ENCODE data around the gene DAB2IP. TPM values are rescaled to one million over a fixed set of nuclear protein-coding genes. Genes with fewer than 3 reads are reported as not detected.

The DAB2IP gene
- total RNA-seq, 1 donor from 2014 or later = 24.3 TPM

DNA sequence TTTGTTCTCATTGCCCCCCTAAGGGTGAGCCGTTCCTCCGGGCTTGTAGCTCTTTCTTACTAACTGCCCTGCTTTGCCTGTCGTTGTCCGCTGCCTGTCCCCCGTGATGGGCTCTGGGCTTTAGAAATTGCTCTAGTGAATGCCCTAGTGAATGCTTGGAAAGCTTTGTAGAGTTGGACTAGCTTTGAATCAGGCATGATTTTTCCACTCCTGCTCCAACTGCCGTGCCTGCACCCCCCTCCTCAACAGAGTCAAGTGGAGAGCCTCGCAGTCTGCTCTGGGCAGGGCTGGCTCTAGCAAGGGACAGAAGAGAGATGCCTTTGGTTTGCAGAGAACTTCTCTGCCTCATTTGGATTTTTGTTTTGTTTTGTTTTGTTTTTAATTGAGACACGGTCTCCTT, 46.8 kb upstream of the DAB2IP start:
- no peak overlapping the region for H3K4me2 ChIP-seq
- DNase-seq (ENCODE audit: low spot score) = no peak
- H3K4me1 ChIP-seq = peaks cover 13% of the 10 kb centered on the region
- H3K79me2 ChIP-seq (ENCODE audit: low read depth) = peaks cover 19% of the 10 kb centered on the region
- H4K20me1 ChIP-seq (ENCODE audit: low read depth) = peaks cover 81% of the 10 kb centered on the region
- Mint-ChIP-seq H3K27me3 (ENCODE audit: insufficient read depth, low read depth) (peaks cover 24% of the 10 kb centered on the region), H3K27ac (no peak overlapping the region), H3K36me3 (no peaks in the 10 kb centered on the region), H3K4me1 (peaks cover 41% of the 10 kb centered on the region), H3K9me3 (no peaks in the 10 kb centered on the region), H3K4me3 (no peak overlapping the region)
- peaks cover 15% of the 10 kb centered on the region for H3F3A ChIP-seq (ENCODE audit: low read depth)
- no peaks in the 10 kb centered on the region for H3K36me3 ChIP-seq
- no peak overlapping the region for H3K9ac ChIP-seq
- H3K9me3 ChIP-seq (ENCODE audit: low read depth) = no peaks in the 10 kb centered on the region
- TF ChIP-seq CTCF (IDR thresholded peaks at IDR 0.05) (no peak), EZH2phosphoT487 (IDR thresholded peaks at IDR 0.05) (no peak), EZH2 (IDR thresholded peaks at IDR 0.05) (no peak)
- H3K27me3 ChIP-seq = peaks cover 13% of the 10 kb centered on the region
- no peak overlapping the region for H2AFZ ChIP-seq (replicated peaks)
- H3K4me3 ChIP-seq = no peak overlapping the region
- H3K27ac ChIP-seq = no peak overlapping the region

- Histone ChIP-seq H3K4me3 (no peak overlapping the region), H3K27me3 (no peaks in the 10 kb centered on the region), H3F3A (ENCODE audit: low read depth) (peaks cover 18% of the 10 kb centered on the region), H2AFZ (replicated peaks) (no peak overlapping the region), H3K4me2 (peak overlapping the region; percentile 43), H3K4me1 (peaks cover 14% of the 10 kb centered on the region), H3K9me3 (ENCODE audit: low read depth) (no peaks in the 10 kb centered on the region), H3K79me2 (ENCODE audit: low read depth) (peaks cover 24% of the 10 kb centered on the region), H3K9ac (no peak overlapping the region), H4K20me1 (ENCODE audit: low read depth) (peaks cover 89% of the 10 kb centered on the region), H3K27ac (peak overlapping the region; percentile 55), H3K36me3 (no peaks in the 10 kb centered on the region)
- TF ChIP-seq CTCF (IDR thresholded peaks at IDR 0.05) (no peak), EZH2phosphoT487 (IDR thresholded peaks at IDR 0.05) (no peak)
- H3K9me3 Mint-ChIP-seq = no peaks in the 10 kb centered on the region
- H3K27me3 Mint-ChIP-seq (ENCODE audit: insufficient read depth, low read depth) = peaks cover 14% of the 10 kb centered on the region
- peak; percentile 43 for DNase-seq (ENCODE audit: low spot score)
- no peak overlapping the region for H3K27ac Mint-ChIP-seq
- no peak overlapping the region for H3K4me3 Mint-ChIP-seq
- peaks cover 43% of the 10 kb centered on the region for H3K4me1 Mint-ChIP-seq
- H3K36me3 Mint-ChIP-seq = no peaks in the 10 kb centered on the region
These were observed 43.8 kb upstream of the DAB2IP start for GRCh38 chr9:121607434-121608167.

GRCh38 chr9:121608168-121608853, 43.1 kb upstream of the DAB2IP start:
- Mint-ChIP-seq H3K27me3 (ENCODE audit: insufficient read depth, low read depth) (peaks cover 14% of the 10 kb centered on the region), H3K27ac (no peak overlapping the region), H3K4me1 (peaks cover 49% of the 10 kb centered on the region), H3K9me3 (no peaks in the 10 kb centered on the region), H3K4me3 (no peak overlapping the region), H3K36me3 (no peaks in the 10 kb centered on the region)
- Histone ChIP-seq H3K9ac (no peak overlapping the region), H3K4me1 (peaks cover 14% of the 10 kb centered on the region), H2AFZ (replicated peaks) (no peak overlapping the region), H3K27ac (no peak overlapping the region), H3F3A (ENCODE audit: low read depth) (peaks cover 18% of the 10 kb centered on the region), H3K36me3 (no peaks in the 10 kb centered on the region), H3K9me3 (ENCODE audit: low read depth) (no peaks in the 10 kb centered on the region), H3K27me3 (no peaks in the 10 kb centered on the region), H3K79me2 (ENCODE audit: low read depth) (peaks cover 24% of the 10 kb centered on the region), H4K20me1 (ENCODE audit: low read depth) (peaks cover 90% of the 10 kb centered on the region), H3K4me2 (peak overlapping the region; percentile 43), H3K4me3 (no peak overlapping the region)
- DNase-seq (ENCODE audit: low spot score) = no peak
- TF ChIP-seq CTCF (IDR thresholded peaks at IDR 0.05) = no peak
- no peak for TF ChIP-seq EZH2phosphoT487 (IDR thresholded peaks at IDR 0.05)
- no peak for TF ChIP-seq EZH2 (IDR thresholded peaks at IDR 0.05)

All from neural progenitor cell (in vitro differentiated cells).